IMR-90 (cell line): Measurements from ENCODE around the gene PHF21B. TPM values are rescaled to one million over a fixed set of nuclear protein-coding genes. Genes with fewer than 3 reads are reported as not detected.

Source experiments
- ATAC-seq: fragments of 200-7000 bp; cut with Tn5 transposase; 2 replicates; pipeline ENCODE4 v1.9.1; 2020; ENCODE audit warnings: low read depth, mild to moderate bottlenecking, moderate library complexity
- BruUV-seq: library from RNA; stranded (reverse); fragments of 400-500 nt; replicated peaks from 2 replicates; lab custom pipeline; 2021; lab: Mats Ljungman, UMichigan
- CTCF ChIA-PET: fragments of 300-600 bp; formaldehyde crosslinking; extraction: SDS; loops from one replicate; lab custom pipeline; 2021; ENCODE audit warnings: antibody characterized with exemption; lab: Yijun Ruan, JAX
- POLR2A ChIA-PET: fragments of 300-600 bp; sonication (Branson Sonifier 250); formaldehyde crosslinking; loops from one replicate; lab custom pipeline; 2022; ENCODE audit warnings: antibody characterized with exemption; ENCODE audit not compliant: unreplicated experiment; lab: Charles Lee
- DNase-seq: peaks from one replicate; pipeline ENCODE4 v3.0.0; 2013
- H2AFZ ChIP-seq: replicated peaks from 2 replicates; pipeline ENCODE3; 2013; ENCODE audit warnings: low read length, mild to moderate bottlenecking; ENCODE audit not compliant: poor library complexity
- H2AK5ac ChIP-seq: 2 replicates; pipeline ENCODE4 v1.6.1; 2013; ENCODE audit warnings: low read depth, low read length, inconsistent platforms
- H2AK9ac ChIP-seq: replicated peaks from 2 replicates; pipeline ENCODE3; 2013; ENCODE audit warnings: mild to moderate bottlenecking, low read depth, low read length, moderate library complexity; ENCODE audit not compliant: poor library complexity
- H2BK120ac ChIP-seq: 2 replicates; pipeline ENCODE4 v1.6.1; 2013; ENCODE audit warnings: low read depth, low read length, inconsistent platforms
- H2BK15ac ChIP-seq: 3 replicates; pipeline ENCODE4 v1.6.1; 2013; ENCODE audit warnings: low read depth, low read length, inconsistent platforms
- H2BK20ac ChIP-seq: 2 replicates; pipeline ENCODE4 v1.6.1; 2013; ENCODE audit warnings: low read depth, mild to moderate bottlenecking, inconsistent platforms, low read length, moderate library complexity
- H2BK5ac ChIP-seq: 2 replicates; pipeline ENCODE4 v1.6.1; 2013; ENCODE audit warnings: mild to moderate bottlenecking, low read depth, low read length, inconsistent platforms; ENCODE audit not compliant: poor library complexity, severe bottlenecking
- H3K14ac ChIP-seq: replicated peaks from 2 replicates; pipeline ENCODE4 v1.6.1; 2013; ENCODE audit warnings: low read depth, low read length, inconsistent platforms
- H3K18ac ChIP-seq: 2 replicates; pipeline ENCODE4 v1.6.1; 2013; ENCODE audit warnings: low read depth, low read length, control low read depth
- H3K23ac ChIP-seq: 2 replicates; pipeline ENCODE4 v1.6.1; 2013; ENCODE audit warnings: low read depth, low read length, inconsistent platforms
- H3K27ac ChIP-seq: 2 replicates; pipeline ENCODE4 v1.5.1; 2013; ENCODE audit warnings: mild to moderate bottlenecking, control low read depth, low read length; ENCODE audit not compliant: insufficient read depth
- H3K27me3 ChIP-seq: 2 replicates; pipeline ENCODE4 v1.6.1; 2013; ENCODE audit warnings: low read length; ENCODE audit not compliant: control insufficient read depth, insufficient read depth
- H3K36me3 ChIP-seq: 2 replicates; pipeline ENCODE4 v1.6.1; 2013; ENCODE audit warnings: low read length, mixed read lengths; ENCODE audit not compliant: control insufficient read depth, insufficient read depth
- H3K4ac ChIP-seq: 2 replicates; pipeline ENCODE4 v1.6.1; 2013; ENCODE audit warnings: low read depth, low read length, inconsistent platforms
- H3K4me1 ChIP-seq: 2 replicates; pipeline ENCODE4 v1.6.1; 2013; ENCODE audit warnings: low read length, mixed read lengths; ENCODE audit not compliant: control insufficient read depth, insufficient read depth
- H3K4me2 ChIP-seq: 2 replicates; pipeline ENCODE4 v1.6.1; 2013; ENCODE audit warnings: low read depth, mild to moderate bottlenecking, control low read depth, low read length, moderate library complexity
- H3K4me3 ChIP-seq: 2 replicates; pipeline ENCODE4 v1.5.1; 2013; ENCODE audit warnings: low read depth, mild to moderate bottlenecking, control low read depth, low read length, moderate library complexity; ENCODE audit not compliant: insufficient read depth
- H3K56ac ChIP-seq: 2 replicates; pipeline ENCODE4 v1.6.1; 2013; ENCODE audit warnings: low read length, inconsistent platforms; ENCODE audit not compliant: insufficient read depth; ENCODE audit errors: extremely low read depth
- H3K79me1 ChIP-seq, 2 experiments: 2 replicates each; pipeline ENCODE4 v1.6.1; 2013; ENCODE audit warnings: low read length in 2 of 2, inconsistent platforms in 1 of 2, low read depth in 1 of 2
- H3K9ac ChIP-seq: 2 replicates; pipeline ENCODE4 v1.6.1; 2013; ENCODE audit warnings: low read depth, low read length, control low read depth
- H3K9me1 ChIP-seq: 2 replicates; pipeline ENCODE4 v1.6.1; 2013; ENCODE audit warnings: low read length, inconsistent platforms; ENCODE audit not compliant: insufficient read depth
- H3K9me3 ChIP-seq: 2 replicates; pipeline ENCODE4 v1.6.1; 2013; ENCODE audit warnings: low read length; ENCODE audit not compliant: control insufficient read depth, insufficient read depth
- H4K20me1 ChIP-seq: 2 replicates; pipeline ENCODE4 v1.6.1; 2013; ENCODE audit warnings: low read length, inconsistent platforms; ENCODE audit not compliant: insufficient read depth
- H4K5ac ChIP-seq: 2 replicates; pipeline ENCODE4 v1.6.1; 2013; ENCODE audit warnings: mild to moderate bottlenecking, low read depth, low read length, control low read depth
- H4K8ac ChIP-seq, 2 experiments: 2 replicates each; pipeline ENCODE4 v1.6.1; 2013; ENCODE audit warnings: low read depth in 2 of 2, low read length in 2 of 2, control low read depth in 1 of 2, inconsistent platforms in 1 of 2
- H4K91ac ChIP-seq: 2 replicates; pipeline ENCODE4 v1.6.1; 2013; ENCODE audit warnings: low read depth, low read length, inconsistent platforms; ENCODE audit not compliant: insufficient read depth
- ELK1 ChIP-seq: fragments of 150-350 bp; IDR thresholded peaks from 2 replicates; pipeline ENCODE4 v1.6.1; 2016; ENCODE audit warnings: low read depth, mild to moderate bottlenecking, low read length, moderate library complexity, borderline replicate concordance
- POLR2A ChIP-seq: IDR thresholded peaks from 2 replicates; pipeline ENCODE4 v1.6.1; 2012; ENCODE audit warnings: mild to moderate bottlenecking, low read depth, low read length
- RAD21 ChIP-seq: IDR thresholded peaks from 2 replicates; pipeline ENCODE4 v1.6.1; 2012; ENCODE audit warnings: low read length, improper control_type of control experiment
- WGBS, 2 experiments: methylation state at CpG; one replicate each; pipeline versions ENCODE4 v1.1.5 to v1.1.7; 2013; ENCODE audit warnings: missing lambda C conversion rate in 2 of 2; ENCODE audit not compliant: insufficient read length in 1 of 2; ENCODE audit errors: extremely low coverage in 2 of 2; 5-methylcytosine and 5-hydroxymethylcytosine counted together
- dilution Hi-C: fragments of 300-500 bp; cut with HindIII; formaldehyde crosslinking; loops from one replicate; pipeline ENCODE4 v1.14.3; 2018; ENCODE audit warnings: low sequenced_read_pairs; ENCODE audit not compliant: unreplicated experiment
- in situ Hi-C: fragments of 300-500 bp; cut with MboI; formaldehyde crosslinking; loops from 3 replicates; pipeline ENCODE4 v1.14.3; 2019; ENCODE audit warnings: low sequenced_read_pairs, inconsistent platforms, mixed read lengths
- intact Hi-C: fragments of 100-400 bp; cut with micrococcal nuclease; formaldehyde crosslinking; loops from 2 replicates; pipeline ENCODE4 v1.10.0; 2022
- polyA plus RNA-seq, 3 experiments: library from polyadenylated mRNA; depleted of rRNA; stranded (reverse); fragments of >200 nt; gene quantifications; 2 replicates each; pipeline ENCODE4 v1.2.3, GENCODE V29; 2012; ENCODE audit warnings: low replicate concordance in 1 of 3
- total RNA-seq: library from RNA; depleted of rRNA; stranded (reverse); fragments of >200 nt; gene quantifications from 2 replicates; pipeline ENCODE4 v1.2.3, GENCODE V29; 2012

PHF21B gene
- total and polyA plus RNA-seq, 2 of the 4 experiments (the other 2 are of a cell fraction), result 0.02 TPM; not detected in 1

DNA sequence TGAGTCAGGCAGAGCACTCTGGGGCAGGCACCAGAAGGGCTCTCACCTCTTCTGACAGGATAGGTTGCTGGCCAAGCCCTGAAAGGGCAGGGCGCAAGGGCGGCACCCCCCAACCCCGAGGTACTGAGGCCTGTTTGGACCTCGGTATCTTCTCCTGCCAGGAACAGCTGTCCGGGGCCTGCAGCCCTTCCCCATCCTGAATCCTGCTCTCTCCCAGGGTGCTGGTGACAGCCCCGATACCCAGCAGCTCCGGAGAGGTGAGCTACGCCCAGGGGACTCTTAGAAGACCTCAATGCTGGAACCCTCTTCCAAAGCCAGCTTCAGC lies 79.1 kb downstream of the PHF21B start:
- Histone ChIP-seq H2BK20ac (no peak overlapping the region), H3K4me1 (no peaks in the 10 kb centered on the region), H2BK5ac (no peak overlapping the region), H2AFZ (no peak overlapping the region), H3K23ac (no peak overlapping the region), H3K9me3 (no peaks in the 10 kb centered on the region), H3K4me3 (no peak overlapping the region), H2BK120ac (no peak overlapping the region), H3K36me3 (no peaks in the 10 kb centered on the region), H3K27ac (no peak overlapping the region), H3K9me1 (no peaks in the 10 kb centered on the region), H3K14ac (no peak overlapping the region), H3K4ac (no peak overlapping the region), H4K5ac (no peak overlapping the region), H4K91ac (no peak overlapping the region), H3K9ac (no peak overlapping the region), H2AK5ac (no peak overlapping the region), H3K56ac (no peak overlapping the region), H3K27me3 (peaks cover 12% of the 10 kb centered on the region; the same call in 1 of the 2 replicates), H2BK15ac (no peak overlapping the region), H4K20me1 (no peaks in the 10 kb centered on the region), H4K8ac (no peak overlapping the region), H2AK9ac (no peak overlapping the region), H3K79me1 (no peaks in the 10 kb centered on the region), H3K18ac (no peak overlapping the region), H3K4me2 (no peak overlapping the region; the same call in 1 of the 2 replicates)
- TF ChIP-seq ELK1, result no peak
- no peak for TF ChIP-seq POLR2A
- TF ChIP-seq RAD21, result no peak
- intact Hi-C loops, result no loop called here
- ChIA-PET POLR2A (no interaction called here), CTCF (no interaction called here)
- dilution Hi-C loops, result no loop called here
- no TSS peak for BruUV-seq
- in situ Hi-C loops, result no loop called here
- ATAC-seq, result no peak
- 67% methylated on average over 4 of the region's 8 CpGs; no CpG with 5 or more reads in 1 of the 2 experiments for WGBS, 2 experiments
- DNase-seq, result no peak
